ENCODE data around the gene TBX21. TPM values are rescaled to one million over a fixed set of nuclear protein-coding genes. Genes with fewer than 3 reads are reported as not detected.
A peak's percentile ranks its signal among the peaks of the same experiment; 100 is the strongest.

Gene TBX21
- polyA plus RNA-seq, 3 donors: 0.05 to 0.16 (median 0.13) TPM

GRCh38 chr17:47776330-47777197 lies 43.5 kb downstream of the TBX21 start:
- Histone ChIP-seq H2AFZ (ENCODE audit: insufficient read depth, low read depth, low read length, poor library complexity, severe bottlenecking) (no peak overlapping the region), H3K4me1 (ENCODE audit: control insufficient read depth in 1 of 2, insufficient read depth in 2 of 2, low read length in 2 of 2) (peaks cover 0 to 8% of the 10 kb centered on the region in 2 donors), H4K20me1 (ENCODE audit: insufficient read depth, low read length) (no peaks in the 10 kb centered on the region), H3K4me3 (replicated peaks in 1 of 3; ENCODE audit: low read depth in 2 of 3, low read length in 3 of 3) (no peak overlapping the region), H3K27me3 (ENCODE audit: control insufficient read depth in 2 of 2, insufficient read depth in 2 of 2, low read length in 2 of 2) (peaks cover 17 to 41% of the 10 kb centered on the region in 2 donors), H3K9ac (ENCODE audit: insufficient read depth, low read length, poor library complexity, severe bottlenecking) (no peak overlapping the region), H3K27ac (ENCODE audit: low read depth in 1 of 2, low read length in 2 of 2) (no peak overlapping the region), H3K36me3 (replicated peaks in 1 of 2; ENCODE audit: control insufficient read depth in 1 of 2, insufficient read depth in 2 of 2, low read length in 2 of 2) (no peaks in the 10 kb centered on the region), H3K79me2 (ENCODE audit: insufficient read depth, low read length) (no peaks in the 10 kb centered on the region), H3K4me2 (replicated peaks; ENCODE audit: extremely low read depth, low read length, poor library complexity, severe bottlenecking) (no peak overlapping the region), H3K9me3 (replicated peaks in 1 of 2; ENCODE audit: control insufficient read depth in 1 of 2, insufficient read depth in 1 of 2, low read length in 2 of 2) (peaks cover 0 to 5% of the 10 kb centered on the region in 2 donors)
- peak; percentile 24 to 46 (median 31) for DNase-seq
- no peak overlapping the region for H3K4me3 Mint-ChIP-seq
- no peak overlapping the region for H3K27ac Mint-ChIP-seq
- H3K36me3 Mint-ChIP-seq: peaks cover 0 to 1% of the 10 kb centered on the region in 2 donors
- peaks cover 0 to 10% (median 6%) of the 10 kb centered on the region in 7 donors for H3K9me3 Mint-ChIP-seq
- H3K27me3 Mint-ChIP-seq (ENCODE audit: low read depth in 3 of 3): peaks cover 54 to 72% (median 68%) of the 10 kb centered on the region in 3 donors
- WGBS (ENCODE audit: insufficient coverage): no CpG with 5 or more reads among the region's 14 CpGs
- TF ChIP-seq CTCF (IDR thresholded peaks at IDR 0.05): peak; percentile 86
- peaks cover 6% of the 10 kb centered on the region for H3K4me1 Mint-ChIP-seq
- intact Hi-C loops (cut with micrococcal nuclease): no loop called here

- H3K4me1 Mint-ChIP-seq: peaks cover 6% of the 10 kb centered on the region
- H3K9me3 ChIP-seq (replicated peaks in 1 of 2; ENCODE audit: control insufficient read depth in 1 of 2, insufficient read depth in 1 of 2, low read length in 2 of 2): no peaks in the 10 kb centered on the region
- WGBS (ENCODE audit: insufficient coverage): 19% methylated on average over 39 of the region's 45 CpGs
- no peak overlapping the region for H3K4me3 ChIP-seq (replicated peaks in 1 of 3; ENCODE audit: low read depth in 2 of 3, low read length in 3 of 3)
- peaks cover 0 to 1% of the 10 kb centered on the region in 2 donors for H3K36me3 Mint-ChIP-seq
- no peak for DNase-seq
- H3K27me3 ChIP-seq (ENCODE audit: control insufficient read depth in 2 of 2, insufficient read depth in 2 of 2, low read length in 2 of 2): peaks cover 17 to 46% of the 10 kb centered on the region in 2 donors
- peak overlapping the region in 1 of 2 donors; percentile 75 for H3K4me3 Mint-ChIP-seq
- H3K79me2 ChIP-seq (ENCODE audit: insufficient read depth, low read length): no peaks in the 10 kb centered on the region
- intact Hi-C loops (cut with micrococcal nuclease): no loop called here
- no peak overlapping the region for H3K27ac ChIP-seq (ENCODE audit: low read depth in 1 of 2, low read length in 2 of 2)
- peaks cover 0 to 5% (median 3%) of the 10 kb centered on the region in 7 donors for H3K9me3 Mint-ChIP-seq
- peaks cover 0 to 8% of the 10 kb centered on the region in 2 donors for H3K4me1 ChIP-seq (ENCODE audit: control insufficient read depth in 1 of 2, insufficient read depth in 2 of 2, low read length in 2 of 2)
- H2AFZ ChIP-seq (ENCODE audit: insufficient read depth, low read depth, low read length, poor library complexity, severe bottlenecking): no peak overlapping the region
- no peak overlapping the region for H3K9ac ChIP-seq (ENCODE audit: insufficient read depth, low read length, poor library complexity, severe bottlenecking)
- H3K4me2 ChIP-seq (replicated peaks; ENCODE audit: extremely low read depth, low read length, poor library complexity, severe bottlenecking): no peak overlapping the region
- H4K20me1 ChIP-seq (ENCODE audit: insufficient read depth, low read length): no peaks in the 10 kb centered on the region
- TF ChIP-seq CTCF (IDR thresholded peaks at IDR 0.05): no peak
- H3K27ac Mint-ChIP-seq: no peak overlapping the region
- H3K27me3 Mint-ChIP-seq (ENCODE audit: low read depth in 3 of 3): peaks cover 62 to 81% (median 67%) of the 10 kb centered on the region in 3 donors
- no peaks in the 10 kb centered on the region for H3K36me3 ChIP-seq (replicated peaks in 1 of 2; ENCODE audit: control insufficient read depth in 1 of 2, insufficient read depth in 2 of 2, low read length in 2 of 2)
Observed at GRCh38 chr17:47778184-47778635, 45.2 kb downstream of the TBX21 start.

All from CD14-positive monocyte (primary cell).